ENCODE data around the gene SELENOP.

DNA sequence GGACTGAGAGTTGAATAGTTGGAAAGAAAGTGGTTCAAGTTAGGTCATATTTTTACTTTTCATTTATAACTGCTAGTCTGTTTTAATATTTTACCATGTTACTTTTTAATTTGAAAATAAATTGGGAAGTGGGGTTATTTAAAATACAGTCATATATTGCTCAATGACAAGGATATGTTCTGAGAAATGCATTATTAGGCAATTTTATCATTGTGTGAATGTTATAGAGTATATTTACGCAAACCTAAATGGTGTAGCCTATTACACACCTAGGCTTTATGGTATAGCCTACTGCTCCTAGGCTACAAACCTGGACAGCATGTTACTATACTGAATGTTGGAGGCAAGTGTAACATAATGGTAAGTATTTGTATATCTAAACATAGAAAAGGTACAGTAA is 49.9 kb downstream of the SELENOP start:
- TF ChIP-seq, protein P1, sequence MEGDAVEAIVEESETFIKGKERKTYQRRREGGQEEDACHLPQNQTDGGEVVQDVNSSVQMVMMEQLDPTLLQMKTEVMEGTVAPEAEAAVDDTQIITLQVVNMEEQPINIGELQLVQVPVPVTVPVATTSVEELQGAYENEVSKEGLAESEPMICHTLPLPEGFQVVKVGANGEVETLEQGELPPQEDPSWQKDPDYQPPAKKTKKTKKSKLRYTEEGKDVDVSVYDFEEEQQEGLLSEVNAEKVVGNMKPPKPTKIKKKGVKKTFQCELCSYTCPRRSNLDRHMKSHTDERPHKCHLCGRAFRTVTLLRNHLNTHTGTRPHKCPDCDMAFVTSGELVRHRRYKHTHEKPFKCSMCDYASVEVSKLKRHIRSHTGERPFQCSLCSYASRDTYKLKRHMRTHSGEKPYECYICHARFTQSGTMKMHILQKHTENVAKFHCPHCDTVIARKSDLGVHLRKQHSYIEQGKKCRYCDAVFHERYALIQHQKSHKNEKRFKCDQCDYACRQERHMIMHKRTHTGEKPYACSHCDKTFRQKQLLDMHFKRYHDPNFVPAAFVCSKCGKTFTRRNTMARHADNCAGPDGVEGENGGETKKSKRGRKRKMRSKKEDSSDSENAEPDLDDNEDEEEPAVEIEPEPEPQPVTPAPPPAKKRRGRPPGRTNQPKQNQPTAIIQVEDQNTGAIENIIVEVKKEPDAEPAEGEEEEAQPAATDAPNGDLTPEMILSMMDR (IDR thresholded peaks at IDR 0.05; ENCODE audit: extremely low read depth in 1 of 2, insufficient read depth in 1 of 2, low read depth in 1 of 2, low read length in 2 of 2) = no peak
- TF ChIP-seq POLR2A (IDR thresholded peaks at IDR 0.05; ENCODE audit: low read depth, low read length) = no peak

Data from endothelial cell of umbilical vein (primary cell).